SK-N-MC (cell line): ENCODE measurements around the gene IL36A.

Experiments
- DNase-seq: peaks from one replicate; pipeline ENCODE4 v3.0.0-alpha.2; 2011; ENCODE audit warnings: low read depth, low spot score
- H3K27ac ChIP-seq: fragments of 200-600 bp; sonication (generic); 2 replicates; pipeline ENCODE4 v1.5.1; 2016; ENCODE audit warnings: mixed run types
- H3K36me3 ChIP-seq: fragments of 200-600 bp; sonication (generic); 2 replicates; pipeline ENCODE4 v1.6.1; 2017; ENCODE audit warnings: antibody characterized with exemption, low read length, mixed read lengths; ENCODE audit not compliant: insufficient read depth
- H3K4me3 ChIP-seq: fragments of 200-600 bp; sonication (generic); 2 replicates; pipeline ENCODE4 v1.5.1; 2016
- H3K9ac ChIP-seq: fragments of 200-600 bp; sonication (generic); 2 replicates; pipeline ENCODE4 v1.8.0; 2017; ENCODE audit warnings: mixed run types, mixed read lengths; ENCODE audit not compliant: insufficient read length
- H3K9me3 ChIP-seq: fragments of 200-600 bp; sonication (generic); 2 replicates; pipeline ENCODE4 v1.6.1; 2017; ENCODE audit warnings: low read depth, mild to moderate bottlenecking, antibody characterized with exemption, low read length, moderate library complexity, mixed read lengths
- EZH2 ChIP-seq: fragments of 200-600 bp; sonication (generic); IDR thresholded peaks from one replicate; pipeline ENCODE4 v1.6.1; 2017; ENCODE audit warnings: antibody characterized with exemption
- FOXP2 ChIP-seq: optimal IDR thresholded peaks from 2 replicates; pipeline ENCODE3; 2011; ENCODE audit warnings: mild to moderate bottlenecking, moderate library complexity; ENCODE audit not compliant: insufficient read depth; ENCODE audit errors: extremely low read length, control extremely low read depth
- POLR2AphosphoS5 ChIP-seq: IDR thresholded peaks from 2 replicates; pipeline ENCODE4 v1.6.1; 2012; ENCODE audit warnings: mild to moderate bottlenecking, low read depth, low read length, borderline replicate concordance

The IL36A gene

GRCh38 chr2:112972423-112973086 lies 32.7 kb upstream of the IL36A start:
- no peak overlapping the region for H3K4me3 ChIP-seq
- H3K36me3 ChIP-seq: no peaks in the 10 kb centered on the region
- no peak for DNase-seq
- H3K9me3 ChIP-seq: no peaks in the 10 kb centered on the region
- no peak overlapping the region for H3K9ac ChIP-seq
- no peak overlapping the region for H3K27ac ChIP-seq
- TF ChIP-seq FOXP2 (no peak), EZH2 (no peak), POLR2AphosphoS5 (no peak)

- H3K4me3 ChIP-seq: no peak overlapping the region
- TF ChIP-seq POLR2AphosphoS5 (no peak), FOXP2 (no peak), EZH2 (no peak)
- H3K9ac ChIP-seq: no peak overlapping the region
- H3K27ac ChIP-seq: no peak overlapping the region
- no peak for DNase-seq
- no peaks in the 10 kb centered on the region for H3K9me3 ChIP-seq
- no peaks in the 10 kb centered on the region for H3K36me3 ChIP-seq
These were observed 32.1 kb upstream of the IL36A start for GRCh38 chr2:112973156-112973555.

- no peak for TF ChIP-seq FOXP2
- no peak for TF ChIP-seq EZH2
- no peak for TF ChIP-seq POLR2AphosphoS5
- Histone ChIP-seq H3K27ac (no peak within 1 kb of the TSS), H3K4me3 (no peak within 1 kb of the TSS), H3K9ac (no peak within 1 kb of the TSS), H3K9me3 (no peaks in the 10 kb centered on the region), H3K36me3 (no peaks in the 10 kb centered on the region)
- DNase-seq: no peak
These were observed 27.7 kb upstream of the IL36A start, which contains the start of gene IL36G for GRCh38 chr2:112977559-112978056. TSS of gene IL36G (plus strand) at chr2:112978006. CDS start at chr2:112978639, 633 bp downstream.

- Histone ChIP-seq H3K36me3 (no peaks in the 10 kb centered on the region), H3K4me3 (no peak overlapping the region), H3K9ac (no peak overlapping the region), H3K27ac (no peak overlapping the region), H3K9me3 (no peaks in the 10 kb centered on the region)
- no peak for TF ChIP-seq EZH2
- TF ChIP-seq FOXP2: no peak
- TF ChIP-seq POLR2AphosphoS5: no peak
- DNase-seq: no peak
These were observed 25.5 kb upstream of the IL36A start for GRCh38 chr2:112979731-112980130.

GRCh38 chr2:112980537-112980936 lies 24.7 kb upstream of the IL36A start:
- H3K9ac ChIP-seq: no peak overlapping the region
- no peaks in the 10 kb centered on the region for H3K36me3 ChIP-seq
- no peak overlapping the region for H3K27ac ChIP-seq
- TF ChIP-seq EZH2 (no peak), FOXP2 (no peak), POLR2AphosphoS5 (no peak)
- no peak overlapping the region for H3K4me3 ChIP-seq
- no peak for DNase-seq
- no peaks in the 10 kb centered on the region for H3K9me3 ChIP-seq

- TF ChIP-seq EZH2: no peak
- no peak for TF ChIP-seq POLR2AphosphoS5
- no peak for TF ChIP-seq FOXP2
- H3K27ac ChIP-seq: no peak overlapping the region
- no peak overlapping the region for H3K9ac ChIP-seq
- no peak for DNase-seq
- H3K4me3 ChIP-seq: no peak overlapping the region
- H3K36me3 ChIP-seq: no peaks in the 10 kb centered on the region
- H3K9me3 ChIP-seq: no peaks in the 10 kb centered on the region
These were observed 20.2 kb upstream of the IL36A start for GRCh38 chr2:112985090-112985489.

- Histone ChIP-seq H3K4me3 (no peak overlapping the region), H3K36me3 (no peaks in the 10 kb centered on the region), H3K9me3 (no peaks in the 10 kb centered on the region), H3K9ac (no peak overlapping the region), H3K27ac (no peak overlapping the region)
- no peak for DNase-seq
- TF ChIP-seq EZH2 (no peak), POLR2AphosphoS5 (no peak), FOXP2 (no peak)
These were observed 15.6 kb upstream of the IL36A start for GRCh38 chr2:112989611-112990010.

- no peaks in the 10 kb centered on the region for H3K9me3 ChIP-seq
- TF ChIP-seq EZH2 (no peak), POLR2AphosphoS5 (no peak), FOXP2 (no peak)
These were observed 11.4 kb upstream of the IL36A start for GRCh38 chr2:112993831-112994230.

More at GRCh38 chr2:112993831-112994230, 11.4 kb upstream of the IL36A start:
- H3K27ac ChIP-seq: no peak overlapping the region
- H3K36me3 ChIP-seq: no peaks in the 10 kb centered on the region
- no peak for DNase-seq
- no peak overlapping the region for H3K4me3 ChIP-seq
- no peak overlapping the region for H3K9ac ChIP-seq
